ENCODE measurements around the gene XG. TPM values are rescaled to one million over a fixed set of nuclear protein-coding genes. Genes with fewer than 3 reads are reported as not detected.

XG gene
- total and polyA plus RNA-seq, 2 of the 8 experiments (the other 6 are each of a cell fraction or from before 2014, with no cell fraction given): 0.33 to 0.78 TPM

- DNase-seq (ENCODE audit: low read depth in 1 of 2, low spot score in 2 of 2): no peak
- Histone ChIP-seq H4K5ac (ENCODE audit: insufficient read length, low read depth, low read length) (no peak overlapping the region), H3K18ac (ENCODE audit: extremely low read depth, low read length) (no peak overlapping the region), H2BK12ac (ENCODE audit: low read depth, low read length) (no peak overlapping the region), H2BK120ac (replicated peaks; ENCODE audit: low read depth, low read length) (no peak overlapping the region), H3K56ac (replicated peaks; ENCODE audit: insufficient read length, low read depth, low read length) (no peak overlapping the region), H3K23ac (ENCODE audit: insufficient read length) (no peak overlapping the region), H3K9me3 (ENCODE audit: insufficient read depth in 2 of 2, low read depth in 1 of 2, low read length in 1 of 2) (no peaks in the 10 kb centered on the region), H3K27ac (ENCODE audit: low read depth, low read length) (no peak overlapping the region), H4K20me1 (replicated peaks in 1 of 2; ENCODE audit: control insufficient read depth in 1 of 2, insufficient read depth in 2 of 2, low read length in 2 of 2) (no peaks in the 10 kb centered on the region), H2BK5ac (ENCODE audit: low read depth, low read length) (no peak overlapping the region), H3K27me3 (replicated peaks in 1 of 4; ENCODE audit: control insufficient read depth in 3 of 4, extremely low read depth in 1 of 4, insufficient read depth in 3 of 4, low read length in 3 of 4) (no peaks in the 10 kb centered on the region), H3K79me1 (ENCODE audit: low read depth, low read length) (no peaks in the 10 kb centered on the region), H3K4me3 (ENCODE audit: extremely low read depth in 1 of 4, insufficient read depth in 2 of 4, low read depth in 3 of 4, low read length in 4 of 4) (no peak overlapping the region), H3K4me2 (ENCODE audit: insufficient read depth in 1 of 2, low read depth in 2 of 2, low read length in 2 of 2) (no peak overlapping the region), H3K79me2 (ENCODE audit: control insufficient read depth in 1 of 2, insufficient read depth in 2 of 2, low read length in 2 of 2) (no peaks in the 10 kb centered on the region), H4K8ac (ENCODE audit: extremely low read depth, insufficient read depth, low read length) (no peak overlapping the region), H3K4ac (replicated peaks; ENCODE audit: insufficient read length, low read depth, low read length) (no peak overlapping the region), H3K9ac (replicated peaks in 1 of 4; ENCODE audit: extremely low read depth in 1 of 4, low read depth in 3 of 4, low read length in 3 of 4) (no peak overlapping the region), H3K36me3 (ENCODE audit: control insufficient read depth in 2 of 4, insufficient read depth in 4 of 4, low read length in 3 of 4) (peaks cover 0 to 38% (median 19%) of the 10 kb centered on the region in 4 experiments; a peak in 7 of 8 replicates), H3K4me1 (replicated peaks in 1 of 4; ENCODE audit: control insufficient read depth in 3 of 4, insufficient read depth in 4 of 4, low read length in 3 of 4) (no peaks in the 10 kb centered on the region), H2BK20ac (ENCODE audit: low read length) (no peak overlapping the region), H3K14ac (ENCODE audit: insufficient read length) (no peak overlapping the region), H3K23me2 (ENCODE audit: low read depth, low read length) (no peaks in the 10 kb centered on the region), H2AK5ac (ENCODE audit: low read depth, low read length) (no peak overlapping the region), H2AFZ (ENCODE audit: low read length) (no peak overlapping the region), H4K91ac (replicated peaks; ENCODE audit: insufficient read length, low read length) (no peak overlapping the region), H2BK15ac (ENCODE audit: low read length) (no peak overlapping the region)
- 96% methylated on average over 2 of the region's 2 CpGs; no CpG with 5 or more reads in 1 of the 2 experiments for WGBS, 2 experiments (ENCODE audit: extremely low coverage in 1 of 2, insufficient coverage in 1 of 2, insufficient read length in 1 of 2, insufficient replicate concordance in 2 of 2, low coverage in 1 of 2, low lambda C conversion rate in 2 of 2, missing lambda C conversion rate in 1 of 2)
- POLR2A ChIA-PET (ENCODE audit: partially characterized antibody): interaction anchor here (1.3 kb wide), 1 partner anchor 10 kb away, joined by 3 read pairs; no protein-coding TSS in a partner anchor
- CTCF ChIA-PET (ENCODE audit: partially characterized antibody): no interaction called here
- TF ChIP-seq CHD2 (IDR thresholded peaks at IDR 0.05; ENCODE audit: low read length): no peak
- TF ChIP-seq MAFK (IDR thresholded peaks at IDR 0.05; ENCODE audit: low read depth, low read length): no peak
- no peak for TF ChIP-seq POU5F1 (IDR thresholded peaks at IDR 0.05; ENCODE audit: low read depth, low read length)
- TF ChIP-seq, protein P1, sequence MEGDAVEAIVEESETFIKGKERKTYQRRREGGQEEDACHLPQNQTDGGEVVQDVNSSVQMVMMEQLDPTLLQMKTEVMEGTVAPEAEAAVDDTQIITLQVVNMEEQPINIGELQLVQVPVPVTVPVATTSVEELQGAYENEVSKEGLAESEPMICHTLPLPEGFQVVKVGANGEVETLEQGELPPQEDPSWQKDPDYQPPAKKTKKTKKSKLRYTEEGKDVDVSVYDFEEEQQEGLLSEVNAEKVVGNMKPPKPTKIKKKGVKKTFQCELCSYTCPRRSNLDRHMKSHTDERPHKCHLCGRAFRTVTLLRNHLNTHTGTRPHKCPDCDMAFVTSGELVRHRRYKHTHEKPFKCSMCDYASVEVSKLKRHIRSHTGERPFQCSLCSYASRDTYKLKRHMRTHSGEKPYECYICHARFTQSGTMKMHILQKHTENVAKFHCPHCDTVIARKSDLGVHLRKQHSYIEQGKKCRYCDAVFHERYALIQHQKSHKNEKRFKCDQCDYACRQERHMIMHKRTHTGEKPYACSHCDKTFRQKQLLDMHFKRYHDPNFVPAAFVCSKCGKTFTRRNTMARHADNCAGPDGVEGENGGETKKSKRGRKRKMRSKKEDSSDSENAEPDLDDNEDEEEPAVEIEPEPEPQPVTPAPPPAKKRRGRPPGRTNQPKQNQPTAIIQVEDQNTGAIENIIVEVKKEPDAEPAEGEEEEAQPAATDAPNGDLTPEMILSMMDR (IDR thresholded peaks at IDR 0.05; ENCODE audit: control extremely low read depth in 1 of 3, insufficient read depth in 1 of 3, low read depth in 1 of 3, low read length in 3 of 3): no peak
- FAIRE-seq: no peak
Measured at GRCh38 chrX:2855761-2856160, 103.9 kb downstream of the XG start.
